NCI-H345 treated with DMSO at 0.1 percent for 48 hours (cell line): ENCODE results near the gene TSHZ2.
"Not testable (repeated sequence)": the region's sequence is repeated elsewhere in the genome, so short reads cannot be mapped to it uniquely, and the experiment has no call there.

Experiments used
- DNase-seq: peaks from one replicate; lab custom pipeline; 2025; ENCODE audit not compliant: unreplicated experiment; lab: John Stamatoyannopoulos, UW

Gene TSHZ2

DNA sequence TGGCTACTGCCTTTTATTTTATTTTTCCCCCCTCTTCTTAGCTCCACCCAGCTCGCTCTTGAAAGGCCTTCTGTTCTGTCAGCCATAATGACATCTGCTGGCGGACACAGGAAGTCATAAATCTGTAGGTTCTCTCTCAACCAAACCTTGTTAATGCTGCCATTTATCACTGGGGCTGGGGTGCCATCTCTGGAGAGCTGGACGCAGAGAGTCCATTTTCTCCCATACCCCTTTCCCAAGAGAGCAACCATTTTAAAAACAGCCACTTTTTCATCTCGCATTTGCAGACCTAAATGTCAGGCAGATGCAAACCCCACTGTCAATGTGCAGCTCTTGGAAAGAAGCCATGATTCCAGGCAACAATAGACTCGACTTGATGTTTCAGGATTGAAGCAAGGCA lies 13.0 kb upstream of the TSHZ2 start:
- DNase-seq = peak; percentile 91

- DNase-seq = no peak
Observed at GRCh38 chr20:52962183-52962582, 10.0 kb upstream of the TSHZ2 start.

GRCh38 chr20:52963131-52963530 lies 9.0 kb upstream of the TSHZ2 start:
- no peak for DNase-seq

- no peak for DNase-seq
Observed at GRCh38 chr20:52964131-52964530, 8.0 kb upstream of the TSHZ2 start.

DNA sequence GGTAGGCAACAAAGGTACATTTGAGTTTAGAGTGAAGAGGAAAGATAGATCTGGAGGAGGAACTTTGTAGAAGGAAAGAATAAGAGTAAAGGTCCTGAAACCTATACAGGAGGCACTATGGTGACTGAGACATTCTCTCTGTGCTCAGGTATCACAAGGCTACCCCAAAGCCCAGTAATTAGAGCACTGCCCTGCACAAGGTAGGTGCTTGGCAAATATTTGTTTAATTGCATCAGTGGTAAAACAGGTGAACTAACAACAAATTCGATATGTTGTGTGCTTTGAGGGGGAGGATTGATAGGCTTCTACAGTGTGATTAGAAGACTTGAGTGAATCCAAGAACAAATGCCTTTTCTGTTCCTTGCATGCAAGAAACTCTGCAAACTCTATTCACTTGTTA lies 6.8 kb upstream of the TSHZ2 start:
- peak; percentile 55 for DNase-seq

DNA sequence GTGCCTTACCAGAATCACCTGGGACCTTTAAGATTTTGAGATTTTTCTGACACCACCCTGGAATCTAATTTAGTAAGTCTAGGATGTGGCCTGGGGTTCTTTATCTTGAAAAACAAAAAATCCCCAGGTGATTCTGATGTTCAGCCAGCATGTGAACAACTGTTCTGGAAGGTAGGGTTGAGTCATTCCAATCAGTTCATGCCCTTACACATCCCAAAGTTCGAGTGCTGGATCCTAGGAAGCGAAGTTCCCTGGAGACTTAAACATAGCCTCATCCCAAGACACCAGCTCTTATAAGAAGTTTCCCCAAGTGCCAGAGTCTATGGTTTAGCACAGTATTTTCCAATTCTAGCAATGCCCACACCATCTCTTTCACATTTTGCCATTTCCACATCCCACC lies 6.3 kb upstream of the TSHZ2 start:
- no peak for DNase-seq

GRCh38 chr20:52966543-52966942 lies 5.6 kb upstream of the TSHZ2 start:
- not testable (repeated sequence) for DNase-seq

GRCh38 chr20:52971498-52972189 lies 514 bp upstream of the TSHZ2 start:
- no peak for DNase-seq

- DNase-seq = no peak
Observed at GRCh38 chr20:52972965-52973819, 1.0 kb downstream of the TSHZ2 start.

GRCh38 chr20:52974179-52974594 lies 2.0 kb downstream of the TSHZ2 start:
- no peak for DNase-seq

GRCh38 chr20:52975029-52975732 lies 3.0 kb downstream of the TSHZ2 start:
- DNase-seq = no peak

DNA sequence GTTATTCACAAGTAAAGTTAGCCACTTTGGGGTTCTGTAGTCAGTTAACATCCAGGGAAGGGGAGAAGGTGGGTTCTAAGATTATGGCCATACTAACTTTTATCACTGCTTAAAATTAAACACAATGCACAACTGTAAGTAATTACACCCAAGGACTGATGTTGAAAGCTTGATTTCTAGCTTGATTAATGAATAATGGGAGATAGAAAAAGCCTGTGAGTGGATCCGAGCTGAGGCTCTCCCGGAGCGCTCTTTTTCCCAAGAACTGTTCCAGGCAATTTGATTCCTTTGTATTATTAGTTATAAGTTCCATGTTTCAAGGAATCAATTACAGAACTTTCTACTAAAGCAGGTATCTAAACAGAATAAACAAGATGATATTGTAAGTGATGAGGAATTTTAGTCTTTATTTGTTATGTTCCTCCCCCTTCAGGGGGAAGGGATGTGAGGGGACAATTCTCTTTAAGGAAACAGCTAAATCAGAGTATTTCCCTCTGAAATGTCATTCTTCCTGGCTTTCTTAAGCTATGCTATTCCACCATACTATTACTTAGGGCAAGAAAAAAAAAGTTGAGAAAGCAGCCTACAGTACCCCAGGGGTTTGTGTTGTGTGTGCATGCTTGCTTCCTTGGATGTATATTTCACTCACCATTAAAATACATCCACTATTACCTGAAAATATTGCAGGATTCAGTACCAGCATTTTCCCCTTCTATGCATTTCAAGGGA lies 3.8 kb downstream of the TSHZ2 start:
- DNase-seq = no peak

- no peak for DNase-seq
Observed at GRCh38 chr20:52978851-52979250, 6.7 kb downstream of the TSHZ2 start.

- DNase-seq = no peak
Observed at GRCh38 chr20:52981051-52981450, 8.9 kb downstream of the TSHZ2 start.

DNA sequence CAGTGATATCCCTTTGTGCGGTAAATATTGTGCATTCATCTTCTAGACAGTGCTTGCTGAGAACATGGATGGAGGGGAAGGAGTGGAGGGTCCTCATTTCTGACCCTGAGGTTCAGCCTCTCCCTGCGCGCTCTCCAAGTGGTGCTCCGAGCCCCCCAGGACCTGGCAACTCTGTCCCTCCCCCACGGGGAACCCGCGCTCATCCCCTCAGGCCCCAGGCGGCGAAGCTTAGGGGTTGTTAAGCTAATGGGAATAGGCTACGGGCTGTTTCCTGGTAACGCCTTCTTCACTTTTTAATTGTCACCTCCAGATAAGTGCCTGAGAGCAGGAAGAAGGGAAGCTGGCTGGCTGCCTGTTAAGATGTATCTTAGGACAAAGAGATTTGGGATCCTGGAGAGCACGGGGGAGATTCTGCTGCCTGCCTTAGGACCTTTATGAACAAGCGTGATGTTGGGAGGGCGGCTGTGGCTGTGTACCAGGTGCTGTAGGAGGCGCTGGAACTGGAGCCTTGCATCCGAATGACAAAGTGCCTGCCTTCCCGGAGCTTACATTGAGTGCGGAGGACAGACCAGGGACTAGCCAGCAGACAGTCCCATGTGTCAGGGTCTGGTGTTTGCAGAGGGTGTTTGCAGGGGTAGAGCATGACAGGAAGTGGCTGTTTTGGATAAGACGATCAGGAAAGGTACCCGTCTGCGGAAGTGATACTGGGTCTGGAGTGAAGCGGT lies 11.7 kb downstream of the TSHZ2 start:
- no peak for DNase-seq

- DNase-seq = no peak
Observed at GRCh38 chr20:52984451-52984810, 12.3 kb downstream of the TSHZ2 start.

DNA sequence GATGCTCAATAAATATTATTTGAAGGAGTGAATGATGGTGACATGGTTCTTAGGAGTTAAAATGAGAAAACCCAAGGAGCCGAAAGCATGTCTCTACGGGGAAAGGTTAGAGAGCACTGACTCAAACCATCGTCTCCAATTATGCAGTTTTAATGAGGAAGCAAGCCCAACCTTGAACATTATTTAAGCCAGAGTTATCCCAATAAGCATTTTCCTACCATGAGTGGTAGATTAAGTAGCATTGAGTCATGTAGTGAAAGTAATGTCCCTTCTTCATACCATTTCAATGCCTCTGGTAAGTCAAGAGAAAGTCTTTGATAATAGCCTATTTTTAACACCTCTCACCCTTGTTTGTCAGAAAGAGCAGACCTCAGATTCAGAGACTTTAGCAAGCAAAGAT lies 13.5 kb downstream of the TSHZ2 start:
- no peak for DNase-seq

- no peak for DNase-seq
Observed at GRCh38 chr20:52987295-52987694, 15.1 kb downstream of the TSHZ2 start.

DNA sequence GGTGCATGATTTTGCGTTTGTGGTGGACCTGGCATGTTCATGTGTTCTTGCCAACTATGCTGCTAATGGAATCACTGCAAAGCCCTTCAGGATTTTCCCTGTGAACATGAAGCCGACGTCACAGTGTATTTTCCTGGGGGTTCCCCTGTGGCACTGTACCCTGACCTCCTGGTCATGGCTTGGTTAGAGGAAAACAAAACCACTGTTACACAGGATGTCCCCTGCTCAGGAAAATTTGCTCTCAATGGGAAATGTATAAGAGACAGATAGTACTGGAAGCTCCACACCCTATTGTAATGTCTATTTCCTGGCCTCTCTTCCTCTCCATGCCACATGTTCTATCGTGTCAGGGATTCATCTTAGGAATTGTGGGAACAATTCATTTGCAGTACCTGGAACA lies 19.7 kb downstream of the TSHZ2 start:
- no peak for DNase-seq

DNA sequence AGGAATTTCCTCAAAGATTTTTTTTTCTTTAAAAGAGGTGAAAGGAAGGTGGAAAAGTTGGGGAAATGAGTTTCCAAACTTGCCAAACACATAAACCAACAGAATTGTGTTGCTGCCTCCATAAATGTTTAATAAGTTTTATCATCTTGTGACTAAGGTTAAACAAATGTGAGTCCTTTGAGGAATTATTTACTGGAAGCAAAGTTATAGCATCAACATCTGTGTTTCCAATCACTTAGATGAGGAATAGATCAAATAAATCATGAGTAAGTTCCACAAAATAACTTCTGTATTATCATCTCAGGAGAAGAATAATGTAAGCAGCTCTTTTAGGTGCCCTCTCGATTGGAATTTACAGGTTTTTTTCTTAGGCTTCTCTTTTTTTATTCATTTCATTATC lies 20.5 kb downstream of the TSHZ2 start:
- DNase-seq = no peak

DNA sequence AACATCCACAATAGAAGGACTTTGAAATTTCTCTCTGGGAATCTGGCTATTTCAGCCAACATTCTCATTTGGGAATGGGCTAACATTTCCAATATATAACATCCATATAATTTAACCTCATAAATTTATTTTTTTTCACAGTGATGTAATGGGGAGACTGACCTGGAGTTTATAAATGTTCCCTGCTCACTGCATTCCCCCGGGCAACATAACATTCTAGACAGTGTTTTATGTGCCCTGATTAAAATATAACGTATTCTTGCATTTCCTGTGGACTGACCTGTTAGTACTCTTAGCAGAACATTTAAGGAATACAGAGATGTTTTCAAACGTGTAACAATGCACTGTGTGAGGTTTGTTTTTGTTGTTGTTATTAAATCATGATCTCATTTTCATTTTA lies 20.9 kb downstream of the TSHZ2 start:
- DNase-seq = no peak
